HG03439 (cell line): ENCODE measurements around the gene PADI4.

Experiments used
- ATAC-seq: cut with Tn5 transposase; IDR thresholded peaks from one replicate; pipeline ENCODE4 v1.9.1; 2021; ENCODE audit warnings: mild to moderate bottlenecking, moderate library complexity; ENCODE audit not compliant: unreplicated experiment

The PADI4 gene

DNA sequence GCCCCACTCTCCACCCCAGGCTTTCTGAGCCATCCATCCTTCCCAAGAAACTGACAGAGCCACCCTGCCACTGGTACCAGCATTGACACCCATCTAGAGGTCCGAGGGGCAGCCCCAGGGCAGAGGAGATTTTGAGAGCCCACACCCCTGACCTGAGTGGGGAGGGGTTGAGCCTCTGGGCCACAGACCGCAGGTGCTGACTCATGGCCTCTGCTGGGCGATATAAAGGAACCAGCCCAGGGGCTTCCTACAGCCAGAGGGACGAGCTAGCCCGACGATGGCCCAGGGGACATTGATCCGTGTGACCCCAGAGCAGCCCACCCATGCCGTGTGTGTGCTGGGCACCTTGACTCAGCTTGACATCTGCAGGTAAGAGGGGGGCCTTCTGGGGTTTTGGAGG lies at the start of gene PADI4:
PADI4 (plus strand) TSS at position 252 of the 400 bp plus-strand sequence; CDS start at position 278, 26 bp downstream.
- no peak for ATAC-seq

GRCh38 chr1:17258758-17259130 lies 49.3 kb upstream of the PADI4 start:
- no peak for ATAC-seq

GRCh38 chr1:17259233-17259873 lies 48.6 kb upstream of the PADI4 start:
- ATAC-seq = no peak

- no peak for ATAC-seq
These were observed 47.7 kb upstream of the PADI4 start for GRCh38 chr1:17260264-17260663.

- no peak for ATAC-seq
These were observed 47.3 kb upstream of the PADI4 start for GRCh38 chr1:17260738-17261137.

- no peak for ATAC-seq
These were observed 44.1 kb upstream of the PADI4 start for GRCh38 chr1:17263936-17264335.

- ATAC-seq = no peak
These were observed 43.5 kb upstream of the PADI4 start for GRCh38 chr1:17264470-17264869.

DNA sequence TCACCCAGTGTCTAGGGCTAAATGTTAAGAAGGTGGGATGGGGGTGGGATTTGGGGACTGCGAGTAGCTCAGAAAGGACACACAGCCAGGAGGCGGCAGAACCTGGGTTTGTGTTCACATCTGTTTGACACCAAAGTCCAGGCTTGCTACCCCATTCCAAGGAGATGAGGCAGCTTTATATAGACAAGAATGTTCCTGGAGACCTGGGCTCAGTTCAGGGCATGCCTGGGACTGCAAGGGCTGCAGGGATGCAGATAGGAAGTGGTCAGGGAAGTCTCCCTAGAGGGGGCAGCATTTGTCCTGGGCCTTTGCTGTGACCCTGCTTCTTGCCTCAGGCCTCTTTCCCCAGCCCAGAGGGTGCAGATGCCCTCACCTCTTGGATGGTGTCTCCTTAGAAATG lies 42.8 kb upstream of the PADI4 start:
- no peak for ATAC-seq

- ATAC-seq = no peak
These were observed 42.0 kb upstream of the PADI4 start for GRCh38 chr1:17265950-17266349.

- no peak for ATAC-seq
These were observed 36.9 kb upstream of the PADI4 start for GRCh38 chr1:17270891-17271765.

DNA sequence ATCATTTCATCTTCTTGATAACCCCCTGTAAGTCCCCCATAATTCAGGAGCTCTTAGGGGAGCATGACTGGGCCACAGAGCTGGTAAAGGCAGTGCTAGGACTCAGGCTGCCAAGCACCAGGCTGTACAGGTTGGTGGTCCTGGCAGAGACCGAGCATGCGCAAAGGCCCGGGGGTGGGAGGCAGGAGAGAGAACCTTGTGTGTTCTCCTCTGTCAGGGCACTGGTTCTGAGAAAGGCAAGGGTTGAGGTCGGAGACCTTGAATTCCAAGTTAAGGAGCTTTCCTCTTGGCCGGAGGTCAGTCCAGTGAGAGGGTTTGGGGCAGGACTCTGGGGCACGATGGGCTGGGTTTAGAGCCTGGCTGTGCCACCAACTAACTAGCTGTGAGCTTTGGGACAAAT lies 35.9 kb upstream of the PADI4 start:
- ATAC-seq = no peak

DNA sequence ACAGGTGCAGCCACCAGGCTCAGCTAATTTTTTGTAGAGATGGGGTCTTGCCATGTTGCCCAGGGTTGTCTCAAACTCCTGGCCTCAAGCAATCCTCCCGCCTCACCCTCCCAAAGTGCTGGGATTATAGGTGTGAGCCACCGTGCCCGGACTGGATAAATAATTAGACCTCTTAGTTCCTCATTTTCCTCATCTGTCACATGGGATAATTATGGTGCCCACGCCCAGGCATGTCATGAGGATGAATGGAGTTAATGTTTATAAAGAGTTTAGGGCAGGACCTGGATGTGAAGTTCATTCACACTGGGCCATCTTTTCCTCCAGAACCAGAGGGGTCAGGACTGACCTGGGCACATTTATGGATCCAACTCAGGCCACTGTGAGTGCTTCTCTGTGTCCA lies 35.4 kb upstream of the PADI4 start:
- ATAC-seq = no peak

DNA sequence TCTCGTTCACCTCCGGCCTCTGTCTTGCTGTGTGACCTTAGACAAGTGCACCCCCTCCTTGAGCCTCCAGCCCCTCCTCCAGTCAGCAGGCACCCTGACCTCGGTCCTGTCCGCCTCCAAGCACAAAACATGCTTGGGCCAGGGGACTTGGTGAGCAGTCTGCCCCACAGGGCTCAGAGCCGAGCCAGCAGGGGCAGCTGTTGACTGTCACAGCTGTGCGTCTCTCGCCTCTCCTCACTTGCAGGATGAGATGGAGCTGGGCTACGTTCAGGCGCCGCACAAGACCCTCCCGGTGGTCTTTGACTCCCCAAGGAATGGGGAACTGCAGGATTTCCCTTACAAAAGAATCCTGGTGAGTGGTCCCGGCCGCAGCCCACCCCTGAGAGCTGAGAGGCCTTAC lies 34.9 kb upstream of the PADI4 start:
- ATAC-seq = no peak

DNA sequence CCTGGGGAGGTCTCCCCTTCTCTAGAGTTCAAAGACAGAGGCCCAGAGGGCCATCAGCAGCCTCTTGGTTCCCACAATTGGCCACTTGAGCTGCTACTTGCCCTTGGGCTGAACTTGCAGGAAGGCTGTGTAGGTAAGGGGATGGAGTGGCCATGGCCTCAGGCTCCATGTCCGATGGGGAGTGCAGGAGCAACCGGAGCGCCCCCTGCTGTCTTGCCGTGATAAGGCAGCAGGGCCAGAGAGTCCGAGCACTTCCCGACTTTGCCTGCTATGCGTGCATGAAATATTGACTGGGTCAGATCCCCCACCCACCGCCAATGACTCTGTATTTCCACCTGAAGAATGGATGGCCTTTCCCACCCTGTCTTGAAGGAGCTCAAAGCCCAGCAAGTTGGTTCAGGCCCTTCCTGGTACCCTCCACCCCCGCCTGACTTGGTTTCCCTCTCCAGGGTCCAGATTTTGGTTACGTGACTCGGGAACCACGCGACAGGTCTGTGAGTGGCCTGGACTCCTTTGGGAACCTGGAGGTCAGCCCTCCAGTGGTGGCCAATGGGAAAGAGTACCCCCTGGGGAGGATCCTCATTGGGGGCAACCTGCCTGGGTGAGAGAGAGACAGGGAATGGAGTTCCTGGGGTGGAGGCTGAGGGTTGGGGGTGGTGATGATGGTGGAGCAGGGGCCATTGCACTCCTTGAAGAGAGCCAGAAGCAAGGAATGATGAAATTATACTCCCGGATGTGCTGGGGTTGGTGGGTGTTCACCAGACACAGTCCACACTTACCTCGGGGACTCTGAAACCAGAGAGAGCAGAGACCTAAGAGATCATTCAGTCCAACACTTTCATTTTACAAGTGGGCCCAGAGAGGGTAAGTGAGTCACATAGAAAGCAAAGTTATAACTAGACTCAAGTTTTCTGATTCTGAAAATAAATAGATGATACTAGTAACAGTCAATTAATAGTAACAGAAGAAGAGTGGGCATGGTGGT lies 33.5 kb upstream of the PADI4 start:
- no peak for ATAC-seq

DNA sequence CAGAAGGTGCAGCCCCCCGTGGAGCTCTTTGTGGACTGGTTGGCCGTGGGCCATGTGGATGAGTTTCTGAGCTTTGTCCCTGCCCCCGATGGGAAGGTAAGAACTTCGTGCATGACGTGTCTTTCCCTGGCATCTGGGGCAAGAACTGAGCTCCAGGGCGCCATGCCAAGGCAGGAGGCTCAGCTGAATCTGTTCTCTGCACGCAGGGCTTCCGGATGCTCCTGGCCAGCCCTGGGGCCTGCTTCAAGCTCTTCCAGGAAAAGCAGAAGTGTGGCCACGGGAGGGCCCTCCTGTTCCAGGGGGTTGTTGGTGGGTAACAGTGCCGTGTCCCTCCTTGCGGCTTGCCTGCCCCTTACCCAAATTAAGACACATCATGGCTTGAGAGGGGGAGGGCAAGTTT lies 31.4 kb upstream of the PADI4 start:
- no peak for ATAC-seq

GRCh38 chr1:17277511-17278159 lies 30.4 kb upstream of the PADI4 start:
- no peak for ATAC-seq

DNA sequence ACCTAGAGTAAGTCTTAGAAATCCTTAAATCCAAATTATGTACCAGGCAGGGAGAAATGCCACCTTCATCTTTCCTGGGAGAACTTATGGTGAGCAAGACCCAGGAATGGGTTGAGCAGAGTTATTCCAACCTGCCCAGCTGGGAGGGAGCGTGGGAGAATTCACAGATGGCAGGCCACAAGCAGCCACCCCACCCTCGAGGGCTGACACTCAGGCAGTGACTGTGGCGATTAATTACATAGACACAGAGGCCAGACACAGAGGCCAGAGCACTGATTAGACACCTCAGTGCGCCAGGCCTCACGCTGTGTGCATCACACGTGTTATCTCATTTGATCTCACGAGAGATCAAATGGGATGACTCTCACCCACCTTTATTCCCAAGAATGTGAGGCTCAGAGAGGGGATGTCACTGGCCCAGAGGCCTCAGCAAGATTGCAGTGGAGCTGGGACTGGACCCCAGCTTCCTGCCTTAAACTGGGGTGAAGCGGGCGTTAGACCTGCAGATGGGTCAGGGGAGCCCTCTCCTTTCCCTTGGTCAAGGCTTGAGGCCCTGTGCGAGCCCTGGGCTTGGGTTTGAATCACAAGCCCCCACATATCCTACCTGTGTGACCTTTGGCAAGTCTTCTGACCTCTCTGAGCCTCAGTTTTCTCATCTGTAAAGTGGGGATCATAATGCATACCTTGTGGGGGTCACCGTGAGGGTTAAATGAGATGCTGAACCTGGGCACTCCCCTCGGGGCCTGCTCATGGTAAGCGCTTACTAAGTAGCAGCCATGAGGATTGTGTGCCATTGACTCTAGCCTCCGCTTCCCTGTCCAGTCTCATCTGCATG lies 28.8 kb upstream of the PADI4 start:
- no peak for ATAC-seq

DNA sequence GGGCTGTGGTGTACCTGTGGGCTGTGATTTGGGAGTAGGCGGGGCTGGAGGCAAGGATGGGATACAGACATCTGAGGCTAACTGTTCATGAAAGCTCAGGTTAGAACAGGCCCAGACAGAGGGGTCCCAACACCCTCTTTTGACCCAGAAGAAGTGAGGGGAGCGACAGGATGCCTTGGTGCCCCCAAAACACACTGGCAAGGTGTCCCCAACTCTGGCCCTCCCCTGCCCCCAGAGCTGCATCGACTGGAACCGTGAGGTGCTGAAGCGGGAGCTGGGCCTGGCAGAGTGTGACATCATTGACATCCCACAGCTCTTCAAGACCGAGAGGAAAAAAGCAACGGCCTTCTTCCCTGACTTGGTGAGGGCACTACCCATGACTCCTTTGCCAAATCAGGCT lies 27.6 kb upstream of the PADI4 start:
- no peak for ATAC-seq

DNA sequence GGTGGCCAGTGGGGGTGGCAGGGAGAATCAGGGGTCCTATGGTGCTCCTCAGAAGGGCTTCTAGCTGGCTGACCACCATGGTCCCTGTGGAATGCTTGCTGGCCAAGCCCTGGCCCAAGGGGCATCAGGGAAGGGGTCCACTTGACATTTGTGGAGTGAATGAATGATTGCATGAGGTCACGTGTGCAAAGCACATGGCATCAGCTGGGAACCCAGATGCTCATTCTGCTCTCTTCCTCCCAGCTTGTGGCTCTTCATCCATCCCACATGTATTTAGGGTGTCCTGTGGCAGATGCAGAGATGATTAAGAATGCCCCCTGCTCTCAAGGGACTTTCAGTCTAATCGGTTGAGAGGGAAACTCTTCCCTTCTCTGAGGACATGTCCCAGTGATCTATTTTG lies 27.1 kb upstream of the PADI4 start:
- no peak for ATAC-seq

DNA sequence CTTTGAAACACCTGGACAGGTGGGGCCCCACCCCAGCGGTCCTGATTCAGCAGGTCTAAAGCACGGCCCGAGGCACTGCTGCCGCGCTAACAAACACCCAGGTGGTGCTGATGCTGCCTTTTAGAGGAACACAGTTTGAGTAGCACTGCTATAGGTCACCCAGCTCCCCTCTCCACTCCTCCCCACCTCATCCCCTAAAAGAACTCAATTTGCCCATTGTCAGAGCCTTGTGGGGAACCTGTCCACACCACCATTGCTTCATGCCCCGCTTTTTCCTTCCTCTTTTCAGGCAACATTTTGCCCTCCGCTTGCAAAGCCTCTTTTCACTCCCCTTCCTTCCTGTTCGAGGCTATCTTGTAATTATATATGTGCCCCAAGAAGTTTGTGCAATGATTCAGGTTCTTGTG lies 26.2 kb upstream of the PADI4 start:
- ATAC-seq = no peak
